ENCODE results near the gene DYRK4.

Gene DYRK4

GRCh38 chr12:4563336-4563735, 1.3 kb downstream of the DYRK4 start:
- DNase-seq (ENCODE audit: low spot score): no peak

GRCh38 chr12:4564818-4565217, 2.8 kb downstream of the DYRK4 start:
- DNase-seq (ENCODE audit: low spot score): no peak

- no peak for DNase-seq (ENCODE audit: low spot score)
These were observed 4.5 kb downstream of the DYRK4 start for GRCh38 chr12:4566474-4566873.

GRCh38 chr12:4567073-4567881, 5.3 kb downstream of the DYRK4 start:
- no peak for DNase-seq (ENCODE audit: low spot score)

GRCh38 chr12:4569261-4569660, 7.3 kb downstream of the DYRK4 start:
- DNase-seq (ENCODE audit: low spot score): no peak

GRCh38 chr12:4572680-4573079, 10.7 kb downstream of the DYRK4 start:
- no peak for DNase-seq (ENCODE audit: low spot score)

GRCh38 chr12:4579305-4580102, 17.5 kb downstream of the DYRK4 start:
- DNase-seq (ENCODE audit: low spot score): peak; percentile 42

- no peak for DNase-seq (ENCODE audit: low spot score)
These were observed 18.3 kb downstream of the DYRK4 start for GRCh38 chr12:4580281-4580688.

GRCh38 chr12:4584281-4584680, 22.3 kb downstream of the DYRK4 start:
- DNase-seq (ENCODE audit: low spot score): no peak

- no peak for DNase-seq (ENCODE audit: low spot score)
These were observed 22.9 kb downstream of the DYRK4 start for GRCh38 chr12:4584896-4585295.

- no peak for DNase-seq (ENCODE audit: low spot score)
These were observed 24.5 kb downstream of the DYRK4 start for GRCh38 chr12:4586500-4586899.

- no peak for DNase-seq (ENCODE audit: low spot score)
These were observed 25.1 kb downstream of the DYRK4 start for GRCh38 chr12:4587108-4587507.

GRCh38 chr12:4588916-4589315, 26.9 kb downstream of the DYRK4 start:
- DNase-seq (ENCODE audit: low spot score): no peak

- DNase-seq (ENCODE audit: low spot score): no peak
These were observed 27.9 kb downstream of the DYRK4 start for GRCh38 chr12:4589941-4590340.

GRCh38 chr12:4591180-4591687, 29.2 kb downstream of the DYRK4 start:
- DNase-seq (ENCODE audit: low spot score): no peak

GRCh38 chr12:4595881-4596280, 33.9 kb downstream of the DYRK4 start:
- no peak for DNase-seq (ENCODE audit: low spot score)

GRCh38 chr12:4603421-4603820, 41.4 kb downstream of the DYRK4 start:
- DNase-seq (ENCODE audit: low spot score): no peak

GRCh38 chr12:4603946-4604345, 41.9 kb downstream of the DYRK4 start:
- no peak for DNase-seq (ENCODE audit: low spot score)

- DNase-seq (ENCODE audit: low spot score): peak; percentile 94
These were observed 42.7 kb downstream of the DYRK4 start for GRCh38 chr12:4604684-4605193.

- no peak for DNase-seq (ENCODE audit: low spot score)
These were observed 45.0 kb downstream of the DYRK4 start for GRCh38 chr12:4607056-4607455.

- DNase-seq (ENCODE audit: low spot score): no peak
These were observed 47.1 kb downstream of the DYRK4 start for GRCh38 chr12:4609071-4609470.

GRCh38 chr12:4610481-4610880, 48.5 kb downstream of the DYRK4 start:
- DNase-seq (ENCODE audit: low spot score): no peak

- DNase-seq (ENCODE audit: low spot score): no peak
These were observed 53.7 kb downstream of the DYRK4 start for GRCh38 chr12:4615667-4616066.

Measured in RKO (cell line).